Adrenal gland (tissue), 5 donors: Measurements from ENCODE around the gene LAMP1.

Experiments used
- POLR2A ChIP-seq, 2 donors: fragments of 450-650 bp; IDR thresholded peaks; one replicate each; pipeline ENCODE4 v1.6.1; 2017; ENCODE audit warnings: antibody characterized with exemption in 2 of 2, mild to moderate bottlenecking in 2 of 2, moderate library complexity in 1 of 2
- TF ChIP-seq, protein P1 (sequence below), 6 experiments: fragments of 450-650 bp in 4 of 6; fragments of 200-600 bp in 2 of 6; sonication (generic) in 1 of 6; IDR thresholded peaks; 1 replicate in 5 of 6; 2 replicates in 1 of 6; pipeline versions ENCODE4 v1.5.1 to v1.8.0; 2016 to 2021; ENCODE audit warnings: antibody characterized with exemption in 6 of 6, mild to moderate bottlenecking in 2 of 6, moderate library complexity in 1 of 6
- donor health status: DM: no; HTN: no; CAD: no.

DNA sequence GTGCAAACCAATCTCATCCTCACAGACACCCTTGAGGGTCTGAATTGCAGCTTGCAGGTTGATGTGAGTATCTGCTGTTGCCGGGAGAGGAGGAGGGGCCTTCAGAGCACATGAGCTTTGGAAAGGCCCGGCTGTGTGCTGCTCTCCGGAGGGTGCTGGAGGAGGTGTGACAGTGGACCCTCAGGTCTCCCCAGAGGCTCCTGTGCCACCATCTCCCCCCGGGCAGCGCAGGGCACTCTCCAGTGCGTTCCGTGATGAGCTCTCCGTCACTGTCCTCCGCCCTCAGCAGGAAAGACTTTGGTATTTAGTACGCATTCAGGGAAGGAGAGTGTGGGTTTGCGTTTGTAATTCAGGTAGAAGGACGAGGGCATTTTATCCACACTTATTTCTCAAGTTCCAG lies 20.0 kb downstream of the LAMP1 start:
- TF ChIP-seq, protein P1, sequence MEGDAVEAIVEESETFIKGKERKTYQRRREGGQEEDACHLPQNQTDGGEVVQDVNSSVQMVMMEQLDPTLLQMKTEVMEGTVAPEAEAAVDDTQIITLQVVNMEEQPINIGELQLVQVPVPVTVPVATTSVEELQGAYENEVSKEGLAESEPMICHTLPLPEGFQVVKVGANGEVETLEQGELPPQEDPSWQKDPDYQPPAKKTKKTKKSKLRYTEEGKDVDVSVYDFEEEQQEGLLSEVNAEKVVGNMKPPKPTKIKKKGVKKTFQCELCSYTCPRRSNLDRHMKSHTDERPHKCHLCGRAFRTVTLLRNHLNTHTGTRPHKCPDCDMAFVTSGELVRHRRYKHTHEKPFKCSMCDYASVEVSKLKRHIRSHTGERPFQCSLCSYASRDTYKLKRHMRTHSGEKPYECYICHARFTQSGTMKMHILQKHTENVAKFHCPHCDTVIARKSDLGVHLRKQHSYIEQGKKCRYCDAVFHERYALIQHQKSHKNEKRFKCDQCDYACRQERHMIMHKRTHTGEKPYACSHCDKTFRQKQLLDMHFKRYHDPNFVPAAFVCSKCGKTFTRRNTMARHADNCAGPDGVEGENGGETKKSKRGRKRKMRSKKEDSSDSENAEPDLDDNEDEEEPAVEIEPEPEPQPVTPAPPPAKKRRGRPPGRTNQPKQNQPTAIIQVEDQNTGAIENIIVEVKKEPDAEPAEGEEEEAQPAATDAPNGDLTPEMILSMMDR (IDR thresholded peaks at IDR 0.05) = no peak
- no peak for TF ChIP-seq POLR2A (IDR thresholded peaks at IDR 0.05)
